ENCODE data around the gene OTUD5. TPM values are rescaled to one million over a fixed set of nuclear protein-coding genes. Genes with fewer than 3 reads are reported as not detected.
A peak's percentile ranks its signal among the peaks of the same experiment; 100 is the strongest.

OTUD5 gene
- total RNA-seq, 1 donor = 28.5 TPM

- no peak overlapping the region for H3K4me3 ChIP-seq (ENCODE audit: low read depth, low read length)
- DNase-seq (ENCODE audit: low read depth) = peak; percentile 40
- TF ChIP-seq CTCF (IDR thresholded peaks at IDR 0.05; ENCODE audit: insufficient read depth, low read depth, low read length) = no peak
Measured at GRCh38 chrX:48966796-48967579, 9.6 kb upstream of the OTUD5 start.

- TF ChIP-seq CTCF (IDR thresholded peaks at IDR 0.05; ENCODE audit: insufficient read depth, low read depth, low read length) = no peak
- no peak for DNase-seq (ENCODE audit: low read depth)
- no peak overlapping the region for H3K4me3 ChIP-seq (ENCODE audit: low read depth, low read length)
Measured at GRCh38 chrX:48965959-48966358, 8.6 kb upstream of the OTUD5 start.

GRCh38 chrX:48961585-48962091, 4.2 kb upstream of the OTUD5 start:
- DNase-seq (ENCODE audit: low read depth) = peak; percentile 81
- no peak overlapping the region for H3K4me3 ChIP-seq (ENCODE audit: low read depth, low read length)
- TF ChIP-seq CTCF (IDR thresholded peaks at IDR 0.05; ENCODE audit: insufficient read depth, low read depth, low read length) = no peak

- no peak for TF ChIP-seq CTCF (IDR thresholded peaks at IDR 0.05; ENCODE audit: insufficient read depth, low read depth, low read length)
- no peak for DNase-seq (ENCODE audit: low read depth)
Measured at GRCh38 chrX:48960291-48960690, 2.9 kb upstream of the OTUD5 start.

GRCh38 chrX:48958635-48959094, 1.3 kb upstream of the OTUD5 start:
- peak; percentile 70 for DNase-seq (ENCODE audit: low read depth)
- no peak for TF ChIP-seq CTCF (IDR thresholded peaks at IDR 0.05; ENCODE audit: insufficient read depth, low read depth, low read length)
- peak overlapping the region; percentile 55 for H3K4me3 ChIP-seq (ENCODE audit: low read depth, low read length)

More at GRCh38 chrX:48960291-48960690, 2.9 kb upstream of the OTUD5 start:
- no peak overlapping the region for H3K4me3 ChIP-seq (ENCODE audit: low read depth, low read length)

- DNase-seq (ENCODE audit: low read depth) = peak; percentile 99
- peak overlapping the region; percentile 68 for H3K4me3 ChIP-seq (ENCODE audit: low read depth, low read length)
- no peak for TF ChIP-seq CTCF (IDR thresholded peaks at IDR 0.05; ENCODE audit: insufficient read depth, low read depth, low read length)
Measured at GRCh38 chrX:48957827-48958634, 624 bp upstream of the OTUD5 start.

All from fibroblast of villous mesenchyme (primary cell).